Endometrial microvascular endothelial cells (primary cell): Measurements from ENCODE around the gene ANKRD33B. TPM values are rescaled to one million over a fixed set of nuclear protein-coding genes. Genes with fewer than 3 reads are reported as not detected.
"Not testable (repeated sequence)": the region's sequence is repeated elsewhere in the genome, so short reads cannot be mapped to it uniquely, and the experiment has no call there.

Source experiments
- in situ Hi-C: cut with HindIII; loops from 2 replicates; pipeline ENCODE4 v1.10.0; 2017; ENCODE audit warnings: low sequenced_read_pairs, low pct_unique_long_range_greater_than_20kb; ENCODE audit errors: inconsistent ontology term
- total RNA-seq: library from RNA; depleted of rRNA; stranded (reverse); fragments of >200 nt; gene quantifications from one replicate; pipeline ENCODE4 v1.2.3, GENCODE V29; 2015; ENCODE audit errors: inconsistent ontology term

ANKRD33B gene
- total RNA-seq, 1 donor from 2014 or later: 4.7 TPM

DNA sequence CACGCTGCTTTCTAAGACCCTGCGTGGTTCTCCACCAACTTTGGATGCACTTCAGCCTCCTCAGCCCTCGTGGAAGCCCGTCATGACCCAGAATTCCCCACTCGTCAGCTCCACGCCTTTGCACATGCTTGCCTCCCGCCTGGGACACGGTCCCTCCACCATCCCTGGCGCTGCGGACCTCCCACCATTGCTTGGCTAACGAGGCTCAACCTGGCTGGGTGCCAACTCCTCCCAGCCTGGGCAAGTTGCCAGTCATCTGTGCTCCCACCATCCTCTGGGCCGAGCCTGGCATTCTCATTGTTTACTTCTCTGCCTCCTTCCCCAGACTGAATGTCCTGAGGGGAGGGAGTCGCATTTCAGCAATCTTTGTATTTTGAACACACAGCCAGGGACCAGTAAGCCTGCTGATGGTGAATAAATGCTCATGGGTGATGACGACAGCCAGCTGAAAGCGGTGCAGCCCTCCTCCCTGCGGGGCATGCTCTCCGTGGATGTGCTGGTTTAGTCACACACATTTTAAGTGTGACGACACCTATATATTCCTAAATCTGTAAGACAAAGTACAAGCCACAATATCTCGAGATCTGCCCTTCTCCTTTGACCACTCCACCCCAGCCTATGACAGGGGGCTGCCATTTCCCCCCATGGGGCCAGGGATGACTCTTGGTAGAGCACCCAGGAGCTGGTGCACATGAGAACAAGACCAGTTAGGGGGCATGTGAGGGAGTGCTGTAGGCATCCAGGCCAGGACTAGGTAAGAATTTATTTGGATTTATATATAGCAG lies 37.6 kb downstream of the ANKRD33B start:
- in situ Hi-C loops: no loop called here

DNA sequence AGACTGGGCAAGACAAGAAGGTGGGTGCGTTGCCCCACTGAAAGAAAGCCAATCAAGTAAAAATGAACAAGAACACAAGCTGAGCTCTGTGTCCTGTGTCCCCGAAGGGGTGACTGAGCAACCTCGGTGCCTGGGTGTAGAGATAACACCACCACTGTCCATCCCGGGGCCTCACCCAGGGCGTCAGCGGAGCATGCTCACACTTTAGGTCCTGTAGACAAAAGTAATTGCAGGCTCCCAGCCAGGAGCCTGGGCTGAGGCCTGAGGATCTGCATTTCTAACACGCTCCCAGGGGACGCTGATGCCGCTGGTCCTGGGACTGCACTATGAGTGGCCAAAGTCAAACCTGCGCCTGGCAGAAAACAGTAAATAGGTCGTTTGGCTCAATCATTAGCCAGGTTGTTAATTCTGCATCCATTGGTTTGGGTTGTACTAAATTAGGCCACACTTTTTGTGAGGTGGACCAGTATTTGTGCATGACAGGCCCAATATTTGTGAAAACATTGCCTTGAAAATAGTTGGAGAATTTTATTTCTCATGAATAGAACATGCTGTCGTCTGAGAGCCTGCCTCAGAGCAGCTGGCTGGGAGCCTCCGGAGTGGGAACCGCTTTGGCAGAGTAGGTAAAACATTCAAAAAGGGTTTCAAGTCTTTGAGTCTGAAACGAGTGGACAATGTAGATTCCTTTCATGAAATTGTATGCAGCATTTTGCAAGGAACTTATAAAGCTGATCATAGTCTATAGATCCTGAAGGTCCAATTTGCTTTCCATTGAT lies 38.3 kb downstream of the ANKRD33B start:
- in situ Hi-C loops: no loop called here

DNA sequence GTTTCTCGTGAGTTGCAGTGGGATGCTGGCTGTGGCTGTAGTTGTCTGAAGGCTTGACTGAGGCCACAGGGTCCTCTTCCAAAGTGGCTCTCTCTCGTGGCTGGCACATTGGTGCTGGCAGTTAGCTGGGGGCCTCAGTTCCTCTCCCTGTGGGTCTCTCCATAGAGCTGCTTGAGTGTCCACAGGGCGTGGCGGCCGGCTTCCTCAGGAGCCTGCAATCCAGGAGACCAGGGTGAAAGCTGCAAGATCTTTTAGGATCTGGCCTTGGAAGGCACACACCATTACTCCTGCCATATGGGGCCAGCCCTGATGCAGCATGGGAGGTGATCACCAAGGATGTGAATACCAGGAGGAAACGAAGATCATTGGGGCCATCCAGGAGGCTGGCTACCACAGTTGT lies 41.1 kb downstream of the ANKRD33B start:
- in situ Hi-C loops: no loop called here

DNA sequence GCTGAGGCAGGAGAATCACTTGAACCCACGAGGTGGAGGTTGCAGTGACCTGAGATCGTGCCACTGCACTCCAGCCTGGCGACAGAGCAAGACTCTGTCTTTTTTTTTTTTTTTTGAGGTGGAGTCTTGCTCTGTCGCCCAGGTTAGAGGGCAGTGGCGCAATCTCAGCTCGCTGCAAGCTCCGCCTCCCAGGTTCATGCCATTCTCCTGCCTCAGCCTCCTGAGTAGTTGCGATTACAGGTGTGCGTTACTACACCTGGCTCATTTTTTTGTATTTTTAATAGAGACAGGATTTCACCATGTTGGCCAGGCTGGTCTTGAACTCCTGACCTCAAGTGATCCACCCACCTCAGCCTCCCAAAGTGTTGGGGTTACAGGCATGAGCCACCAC lies 42.8 kb downstream of the ANKRD33B start:
- in situ Hi-C loops: not testable (repeated sequence)

DNA sequence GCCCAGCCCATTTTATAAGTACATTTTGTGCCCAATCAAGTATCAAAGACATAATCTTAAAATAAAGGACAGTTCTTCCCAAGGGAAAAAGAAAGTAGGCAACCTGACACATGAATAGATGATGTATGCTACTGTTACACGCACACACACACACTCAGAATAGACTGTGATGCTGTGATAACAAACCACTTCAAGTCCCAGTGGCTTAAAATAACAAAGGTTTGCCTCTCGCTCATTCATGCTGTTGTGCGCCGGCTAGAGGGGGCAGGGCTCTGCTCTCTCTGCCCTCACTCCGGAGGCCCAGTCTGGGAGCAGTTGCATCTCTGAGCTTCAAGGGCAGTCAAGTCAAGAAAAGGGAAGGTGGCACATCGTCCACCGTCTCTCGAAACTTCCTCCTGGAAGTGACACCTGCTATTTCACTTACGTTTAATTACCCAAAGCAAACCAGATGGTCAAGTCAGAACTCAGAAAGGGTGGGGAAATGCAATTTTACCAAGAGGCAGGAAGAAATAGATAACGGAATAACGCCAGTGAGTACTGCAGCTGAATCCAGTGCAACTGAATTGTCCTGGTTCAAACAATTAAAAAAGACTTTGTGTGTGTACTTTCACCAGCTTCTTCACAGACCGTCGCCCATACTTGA lies 43.3 kb downstream of the ANKRD33B start:
- in situ Hi-C loops: no loop called here

DNA sequence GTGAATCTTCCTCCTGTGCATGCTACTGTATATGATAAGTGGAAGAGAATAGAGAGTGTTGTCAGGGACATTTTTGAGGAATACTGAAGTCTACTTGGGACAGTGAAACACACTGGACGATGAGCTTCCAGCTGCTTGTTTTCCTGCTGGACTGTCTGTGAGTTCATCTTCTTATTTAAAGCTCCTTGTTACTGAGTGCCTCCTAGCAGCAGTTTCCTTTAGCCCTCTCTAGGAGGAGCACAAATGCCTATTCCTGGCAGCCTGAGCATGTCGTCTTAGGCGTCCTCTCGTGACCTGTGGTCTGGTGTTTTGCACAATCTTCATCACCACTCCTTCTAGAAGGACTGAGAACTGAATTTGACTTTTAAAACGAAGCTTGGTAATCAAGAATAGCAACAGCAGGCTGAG lies 43.8 kb downstream of the ANKRD33B start:
- in situ Hi-C loops: no loop called here

DNA sequence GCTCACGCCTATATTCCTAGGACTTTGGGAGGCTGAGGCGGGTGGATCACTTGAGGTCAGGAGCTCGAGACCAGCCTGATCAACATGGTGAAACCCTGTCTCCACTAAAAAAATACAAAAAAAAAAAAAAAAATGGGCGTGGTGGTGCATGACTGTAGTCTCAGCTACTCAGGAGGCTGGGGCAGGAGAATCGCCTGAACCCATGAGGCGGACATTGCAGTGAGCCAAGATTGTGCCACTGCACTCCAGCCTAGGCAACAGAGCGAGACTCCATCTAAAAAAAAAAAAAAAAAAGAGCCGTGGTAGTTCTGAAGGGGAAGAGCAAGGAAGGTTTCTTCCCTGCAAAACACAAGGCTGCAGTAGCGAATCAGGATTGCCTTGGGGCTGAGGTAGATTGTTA lies 44.2 kb downstream of the ANKRD33B start:
- in situ Hi-C loops: not testable (repeated sequence)

DNA sequence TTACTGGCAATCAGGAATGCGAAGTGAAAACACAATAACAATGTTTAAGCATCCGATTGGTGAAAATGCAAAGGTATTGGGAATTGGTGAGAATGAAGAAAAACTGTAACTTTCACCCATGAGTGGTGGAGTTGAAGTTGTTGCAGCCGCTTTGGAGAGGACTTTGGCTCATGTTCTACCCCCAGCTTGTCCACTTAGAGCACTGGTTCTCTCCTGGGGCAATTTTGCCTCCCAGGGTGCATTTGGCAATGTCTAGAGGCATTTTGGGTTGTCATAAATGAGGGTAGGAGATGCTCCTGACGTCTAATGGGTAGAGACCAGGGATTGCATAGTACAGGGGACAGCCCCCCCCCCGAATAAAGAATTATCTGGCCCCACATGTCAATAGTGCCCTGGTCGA lies 46.2 kb downstream of the ANKRD33B start:
- in situ Hi-C loops: no loop called here

DNA sequence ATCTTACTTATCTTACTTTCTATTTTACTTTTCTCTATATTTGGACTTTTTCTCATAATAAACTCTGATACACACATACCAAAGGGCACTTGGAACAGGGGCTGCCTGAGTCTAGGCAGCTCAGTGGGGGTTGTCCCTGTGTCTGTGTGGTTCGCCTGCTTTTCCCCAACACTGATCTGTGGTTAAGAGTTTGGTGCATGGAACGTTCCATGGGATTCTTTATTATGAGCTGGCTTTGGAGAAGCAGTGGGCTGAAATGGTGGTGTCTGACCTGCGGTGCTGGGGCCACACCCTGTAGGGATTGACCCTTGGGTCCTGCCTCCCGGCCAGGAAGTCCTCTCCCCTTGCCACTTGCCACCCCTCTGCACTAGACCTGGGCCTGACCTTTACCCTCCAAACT lies 47.4 kb downstream of the ANKRD33B start:
- in situ Hi-C loops: no loop called here

DNA sequence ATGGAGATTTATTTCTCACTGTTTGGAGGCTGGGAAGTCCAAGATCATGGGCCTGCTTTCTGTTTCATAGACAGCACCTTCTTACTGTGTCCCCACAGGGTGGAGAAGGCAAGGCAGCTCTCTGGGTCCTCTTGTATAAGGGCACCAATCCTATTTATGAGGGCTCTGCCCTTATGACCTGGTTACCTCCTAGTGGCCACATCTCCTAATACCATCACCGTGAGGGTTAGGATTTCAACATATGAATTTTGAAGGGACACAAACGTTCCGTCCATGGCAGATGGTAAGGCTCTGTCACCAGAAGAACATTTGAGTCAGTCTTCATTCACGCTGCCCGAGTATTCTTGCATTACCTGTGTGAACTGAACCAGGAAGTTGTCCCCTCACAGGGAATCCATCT lies 48.4 kb downstream of the ANKRD33B start:
- in situ Hi-C loops: no loop called here

DNA sequence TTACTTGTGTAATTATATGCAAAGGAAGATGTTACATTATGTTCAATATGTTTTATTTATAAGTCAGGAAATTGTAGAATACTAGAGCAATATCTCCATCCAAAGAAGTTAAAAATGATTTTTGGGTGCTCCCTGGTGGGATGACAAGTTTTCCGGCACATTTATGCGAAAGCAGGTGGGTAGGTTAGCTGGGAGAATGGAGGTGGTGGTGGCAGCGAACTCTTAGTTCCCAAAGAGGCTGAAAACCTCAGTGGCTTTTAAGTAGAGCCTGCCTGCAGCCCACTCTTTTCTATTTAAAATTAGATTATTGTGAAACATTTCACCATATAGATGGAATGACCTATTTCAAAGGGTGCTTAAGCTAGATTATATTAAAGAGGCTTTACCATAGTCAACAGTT lies 51.8 kb downstream of the ANKRD33B start:
- in situ Hi-C loops: no loop called here

DNA sequence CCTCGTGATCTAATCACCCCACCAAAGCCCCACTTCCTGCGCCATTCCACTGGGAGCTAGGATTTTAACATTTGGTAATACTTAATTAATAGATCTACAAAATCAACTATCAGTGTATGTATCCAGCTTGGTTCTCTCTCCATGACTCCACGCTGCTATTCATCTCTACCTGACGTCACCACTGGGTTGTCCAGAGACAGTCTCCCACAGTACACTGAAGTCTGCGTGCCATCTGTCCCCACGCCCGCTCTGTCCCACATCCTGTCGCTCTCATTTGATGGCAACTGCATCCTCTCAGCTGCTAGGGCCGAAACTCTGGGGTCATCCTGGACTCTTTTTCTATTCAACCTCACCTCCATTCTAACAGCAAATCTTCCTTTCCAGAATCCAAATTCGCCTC lies 53.2 kb downstream of the ANKRD33B start:
- in situ Hi-C loops: no loop called here

DNA sequence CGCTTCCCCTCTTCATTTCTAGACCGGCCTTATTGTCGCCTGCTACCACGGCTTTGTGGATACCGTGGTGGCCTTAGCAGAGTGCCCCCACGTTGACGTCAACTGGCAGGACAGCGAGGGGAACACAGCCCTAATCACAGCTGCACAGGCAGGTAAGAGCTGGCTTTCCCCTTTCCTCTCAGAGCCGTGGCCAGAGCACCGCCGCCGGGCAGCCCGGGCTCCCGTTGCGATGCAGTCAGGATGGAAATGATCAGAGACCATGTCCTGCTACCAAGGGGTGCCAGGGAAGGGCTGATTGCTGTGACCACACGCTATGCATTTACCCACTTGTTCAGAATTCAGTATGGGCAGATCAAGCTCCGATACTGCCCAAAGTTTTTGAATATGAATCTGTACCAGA lies 54.4 kb downstream of the ANKRD33B start:
- in situ Hi-C loops: no loop called here

DNA sequence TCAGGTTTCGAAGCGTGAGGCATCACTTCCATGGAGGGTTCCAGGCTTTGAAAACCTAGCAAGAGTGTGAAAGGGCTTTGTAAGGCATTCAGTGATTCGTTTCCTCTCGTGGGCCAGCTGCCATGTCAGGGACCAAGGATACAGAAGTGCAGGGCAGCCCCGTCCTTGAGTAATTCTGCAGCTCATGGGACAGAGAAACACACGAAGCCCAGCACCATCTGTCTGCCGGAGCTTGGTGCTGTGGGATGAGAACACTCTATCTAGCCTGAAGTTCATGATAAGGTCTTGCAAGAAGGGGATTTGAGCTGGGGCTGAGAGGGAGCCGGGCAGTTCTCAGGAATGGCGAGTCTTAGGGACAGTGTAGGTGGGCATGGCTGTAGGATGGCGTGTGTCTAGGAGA lies 55.8 kb downstream of the ANKRD33B start:
- in situ Hi-C loops: no loop called here

DNA sequence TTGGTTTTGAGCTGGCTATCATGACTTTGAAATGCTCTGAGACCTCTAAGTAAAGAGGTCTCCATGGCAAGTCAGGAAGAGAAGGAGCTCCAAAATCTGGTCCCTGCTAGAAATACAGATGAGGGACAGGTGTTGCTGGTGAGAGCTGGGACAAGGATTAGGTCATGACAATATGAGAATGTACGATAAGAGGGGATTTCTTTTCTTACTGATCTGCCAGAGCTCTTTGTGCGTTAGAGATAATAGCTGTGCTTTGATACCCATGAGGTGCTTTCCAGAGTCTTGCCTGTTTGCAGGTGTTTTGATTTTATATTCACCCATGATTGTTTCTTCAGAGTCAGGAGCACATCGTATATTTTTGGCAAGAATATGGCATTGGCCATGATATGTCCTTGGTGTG lies 56.5 kb downstream of the ANKRD33B start:
- in situ Hi-C loops: no loop called here

DNA sequence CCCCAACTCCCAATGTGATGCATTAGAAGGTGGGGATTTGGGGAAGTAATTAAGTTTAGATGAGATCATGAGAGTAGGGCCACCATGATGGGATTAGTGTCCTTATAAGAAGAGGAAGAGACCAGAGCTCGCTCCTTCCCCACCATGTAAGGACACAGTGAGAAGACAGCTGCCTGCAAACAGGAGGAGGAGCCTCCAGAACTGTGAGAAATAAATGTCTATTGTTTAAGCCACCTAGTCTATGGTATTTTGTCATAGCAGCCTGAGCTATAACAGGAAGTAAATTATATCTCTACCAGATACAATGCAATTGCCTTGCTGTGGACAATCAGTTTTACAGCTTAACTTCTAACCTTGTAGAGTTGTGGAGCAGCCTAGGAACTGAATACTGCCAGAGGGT lies 58.0 kb downstream of the ANKRD33B start:
- in situ Hi-C loops: no loop called here

DNA sequence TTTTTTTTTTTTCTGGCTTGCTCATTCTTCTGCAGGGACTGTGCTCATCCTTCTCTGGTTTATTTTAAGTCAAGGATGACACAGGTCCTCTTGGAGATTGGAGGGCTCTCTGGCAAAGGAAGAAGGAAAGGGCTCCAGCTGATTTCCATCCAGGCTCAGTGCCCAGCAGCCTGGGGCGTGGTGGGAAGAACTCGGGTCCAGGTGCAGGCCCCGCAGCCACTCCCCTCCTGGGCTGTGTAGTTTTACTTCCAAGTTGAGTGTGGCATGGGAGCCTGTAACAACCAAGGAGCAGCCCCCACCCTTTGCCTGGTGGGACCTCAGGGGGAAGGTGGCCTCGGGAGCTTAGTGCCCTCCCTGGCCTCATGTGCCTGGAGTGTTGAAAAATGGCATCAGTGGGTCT lies 58.9 kb downstream of the ANKRD33B start:
- in situ Hi-C loops: no loop called here

DNA sequence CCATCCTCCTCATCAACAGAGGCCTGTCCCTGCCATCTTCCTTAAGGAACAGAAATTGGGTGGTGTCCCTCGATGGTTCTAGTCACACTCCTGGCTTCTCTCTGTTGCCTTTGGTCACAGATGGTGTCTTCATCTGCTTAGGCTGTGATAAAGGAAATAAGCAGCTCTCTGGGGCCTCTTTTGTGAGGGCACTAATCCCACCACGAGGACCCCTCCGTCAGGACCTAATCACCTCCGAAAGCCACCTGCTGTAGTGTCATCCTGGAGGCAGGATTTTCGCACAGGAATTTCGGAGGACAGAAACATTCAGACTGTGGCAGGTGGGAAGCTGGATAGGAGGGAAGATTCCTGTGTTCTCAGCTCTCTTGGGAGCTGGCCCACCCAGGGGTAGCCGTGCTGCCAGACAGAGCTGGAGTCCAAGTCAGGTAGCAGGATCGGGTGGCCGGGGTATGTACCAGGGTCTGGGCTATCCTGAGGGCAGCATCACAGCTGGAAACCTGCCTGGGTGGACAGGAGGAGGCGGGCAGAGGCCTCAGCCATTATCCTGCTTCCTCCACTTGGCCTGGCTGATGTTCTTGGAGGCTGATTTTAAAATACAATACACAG lies 59.5 kb downstream of the ANKRD33B start:
- in situ Hi-C loops: no loop called here

DNA sequence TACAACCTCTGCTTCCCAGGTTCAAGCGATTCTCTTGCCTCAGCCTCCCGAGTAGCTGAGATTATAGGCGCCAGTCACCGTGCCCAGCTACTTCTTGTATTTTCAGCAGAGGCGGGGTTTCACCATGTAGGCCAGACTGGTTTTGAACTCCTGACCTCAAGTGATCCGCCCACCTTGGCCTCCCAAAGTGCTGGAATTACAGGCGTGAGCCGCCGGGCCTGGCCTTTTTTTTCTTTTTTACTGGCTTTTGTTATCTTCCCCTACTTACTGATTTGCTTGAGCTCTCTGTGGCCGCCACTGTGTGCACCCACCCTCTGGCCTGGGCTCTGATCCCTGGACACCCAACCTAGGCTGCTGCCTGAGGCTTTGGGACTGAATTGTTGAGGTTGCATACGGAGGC lies 60.3 kb downstream of the ANKRD33B start:
- in situ Hi-C loops: no loop called here

DNA sequence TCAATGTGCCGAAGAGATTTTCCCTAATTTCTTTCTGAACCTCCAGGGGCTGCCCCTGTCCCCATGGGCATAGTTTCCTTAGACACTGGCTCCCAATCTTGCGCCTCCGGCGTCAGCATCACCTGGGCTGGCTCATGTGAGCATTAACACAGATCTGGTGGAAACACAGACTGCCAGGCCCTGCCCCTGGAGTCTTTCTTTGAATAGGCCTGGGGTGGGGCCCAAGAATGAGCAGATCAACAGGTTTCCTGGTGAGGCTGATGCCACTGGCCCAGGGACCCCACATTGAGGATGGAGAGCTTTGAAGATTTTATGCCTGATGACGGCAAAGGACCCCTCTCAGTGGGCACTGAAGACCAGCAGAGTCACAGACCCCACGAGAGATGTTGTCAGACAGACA lies 60.8 kb downstream of the ANKRD33B start:
- in situ Hi-C loops: loop anchor here (5.0 kb wide), 1 partner anchor 172 kb away; no protein-coding TSS in a partner anchor
